Measurements from ENCODE around the gene CFAP57. TPM values are rescaled to one million over a fixed set of nuclear protein-coding genes. Genes with fewer than 3 reads are reported as not detected.

CFAP57 gene
- total RNA-seq, 1 experiment from 2014 or later, result 0.44 TPM

DNA sequence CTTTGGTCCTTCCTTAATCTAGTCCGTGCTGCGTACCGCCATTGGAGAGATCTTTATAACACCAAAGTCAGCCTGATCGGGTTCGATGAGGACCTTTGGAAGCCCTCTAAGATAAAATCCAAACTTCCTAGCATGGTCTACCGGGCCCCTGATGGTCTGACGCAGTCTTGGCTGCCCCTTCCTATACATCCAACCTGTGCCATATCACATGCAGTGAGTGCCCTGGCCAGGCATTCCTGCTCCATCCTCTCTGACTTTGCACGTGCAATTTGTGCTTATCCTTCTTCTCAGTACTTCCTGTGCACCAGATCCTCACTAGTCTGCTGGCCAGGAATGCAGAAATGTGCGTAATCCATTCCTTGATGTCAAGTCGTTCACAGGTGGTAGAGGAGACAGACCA lies 45.6 kb downstream of the CFAP57 start:
- TF ChIP-seq, protein P1, sequence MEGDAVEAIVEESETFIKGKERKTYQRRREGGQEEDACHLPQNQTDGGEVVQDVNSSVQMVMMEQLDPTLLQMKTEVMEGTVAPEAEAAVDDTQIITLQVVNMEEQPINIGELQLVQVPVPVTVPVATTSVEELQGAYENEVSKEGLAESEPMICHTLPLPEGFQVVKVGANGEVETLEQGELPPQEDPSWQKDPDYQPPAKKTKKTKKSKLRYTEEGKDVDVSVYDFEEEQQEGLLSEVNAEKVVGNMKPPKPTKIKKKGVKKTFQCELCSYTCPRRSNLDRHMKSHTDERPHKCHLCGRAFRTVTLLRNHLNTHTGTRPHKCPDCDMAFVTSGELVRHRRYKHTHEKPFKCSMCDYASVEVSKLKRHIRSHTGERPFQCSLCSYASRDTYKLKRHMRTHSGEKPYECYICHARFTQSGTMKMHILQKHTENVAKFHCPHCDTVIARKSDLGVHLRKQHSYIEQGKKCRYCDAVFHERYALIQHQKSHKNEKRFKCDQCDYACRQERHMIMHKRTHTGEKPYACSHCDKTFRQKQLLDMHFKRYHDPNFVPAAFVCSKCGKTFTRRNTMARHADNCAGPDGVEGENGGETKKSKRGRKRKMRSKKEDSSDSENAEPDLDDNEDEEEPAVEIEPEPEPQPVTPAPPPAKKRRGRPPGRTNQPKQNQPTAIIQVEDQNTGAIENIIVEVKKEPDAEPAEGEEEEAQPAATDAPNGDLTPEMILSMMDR (IDR thresholded peaks at IDR 0.05; ENCODE audit: unreplicated experiment), result no peak
- DNase-seq (ENCODE audit: unreplicated experiment), result no peak
- H3K27ac Mint-ChIP-seq (ENCODE audit: low read depth, unreplicated experiment), result no peak overlapping the region
- no TSS peak for BruUV-seq (replicated peaks)
- ChIA-PET CTCF (interaction anchor here (0.7 to 1.6 kb wide), 3 partner anchors 9 to 121 kb away, joined by 3 to 6 read pairs (median 3); no protein-coding TSS in a partner anchor), POLR2A (no interaction called here)
- H3K9me3 Mint-ChIP-seq (ENCODE audit: unreplicated experiment), result no peaks in the 10 kb centered on the region
- H3K36me3 Mint-ChIP-seq (ENCODE audit: insufficient read depth, unreplicated experiment), result no peaks in the 10 kb centered on the region
- intact Hi-C loops (cut with micrococcal nuclease), result no loop called here
- H3K4me3 Mint-ChIP-seq (ENCODE audit: unreplicated experiment), result no peak overlapping the region
- no peaks in the 10 kb centered on the region for H3K4me1 Mint-ChIP-seq (ENCODE audit: insufficient read depth, unreplicated experiment)
- H3K27me3 Mint-ChIP-seq (ENCODE audit: insufficient read depth, unreplicated experiment), result no peaks in the 10 kb centered on the region

DNA sequence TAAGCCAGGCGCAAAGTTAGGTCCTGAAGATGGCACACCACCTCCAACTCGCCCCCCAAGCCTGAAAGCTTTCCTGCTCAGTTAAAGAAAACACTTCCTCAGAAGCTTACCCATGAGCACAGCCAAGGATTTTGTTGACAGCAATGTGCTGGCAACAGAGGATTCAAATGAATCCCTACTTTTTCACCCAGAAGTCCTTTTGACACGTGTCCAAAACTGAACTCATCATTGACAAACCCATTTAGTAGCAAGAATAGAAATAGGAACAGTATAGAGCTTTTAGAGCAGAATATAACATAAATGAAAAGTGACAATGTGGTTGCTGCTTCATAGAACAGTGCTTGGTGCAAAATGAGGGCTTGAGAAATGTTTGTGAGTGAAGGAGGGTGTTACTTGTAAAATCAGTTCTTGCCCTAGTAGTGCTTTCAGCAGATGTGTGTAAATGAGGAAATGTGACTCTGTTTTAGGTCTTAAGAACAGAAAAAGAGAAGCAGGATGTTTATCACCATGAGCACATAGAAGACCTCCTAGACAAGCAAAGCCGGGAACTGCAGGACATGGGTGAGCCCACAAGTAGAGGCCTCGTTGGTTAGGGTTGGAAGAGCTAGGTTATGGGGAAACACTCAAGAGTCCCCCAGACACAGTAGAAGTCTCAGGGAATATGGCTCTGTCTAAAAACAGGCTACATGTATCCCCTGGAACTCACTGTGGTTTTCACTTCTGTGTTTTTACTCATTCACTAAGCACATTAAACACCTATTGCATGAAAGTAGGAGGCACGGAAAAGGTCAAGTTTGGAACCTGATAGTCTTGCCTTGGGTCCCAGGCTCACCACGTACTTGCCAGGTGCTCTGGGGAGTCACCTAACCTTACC lies 49.0 kb downstream of the CFAP57 start:
- Mint-ChIP-seq H3K36me3 (ENCODE audit: insufficient read depth, unreplicated experiment) (no peaks in the 10 kb centered on the region), H3K4me1 (ENCODE audit: insufficient read depth, unreplicated experiment) (peaks cover 6% of the 10 kb centered on the region), H3K27ac (ENCODE audit: low read depth, unreplicated experiment) (no peak overlapping the region), H3K4me3 (ENCODE audit: unreplicated experiment) (no peak overlapping the region), H3K27me3 (ENCODE audit: insufficient read depth, unreplicated experiment) (no peaks in the 10 kb centered on the region), H3K9me3 (ENCODE audit: unreplicated experiment) (no peaks in the 10 kb centered on the region)
- ChIA-PET POLR2A (interaction anchor here (1.0 kb wide), 1 partner anchor 10 kb away, joined by 3 read pairs; no protein-coding TSS in a partner anchor), CTCF (no interaction called here)
- no peak for DNase-seq (ENCODE audit: unreplicated experiment)
- TF ChIP-seq, protein P1 (IDR thresholded peaks at IDR 0.05; ENCODE audit: unreplicated experiment), result no peak
- BruUV-seq (replicated peaks), result no TSS peak
- intact Hi-C loops (cut with micrococcal nuclease), result loop anchor here (10.0 kb wide), 1 partner anchor 146 kb away; no protein-coding TSS in a partner anchor

DNA sequence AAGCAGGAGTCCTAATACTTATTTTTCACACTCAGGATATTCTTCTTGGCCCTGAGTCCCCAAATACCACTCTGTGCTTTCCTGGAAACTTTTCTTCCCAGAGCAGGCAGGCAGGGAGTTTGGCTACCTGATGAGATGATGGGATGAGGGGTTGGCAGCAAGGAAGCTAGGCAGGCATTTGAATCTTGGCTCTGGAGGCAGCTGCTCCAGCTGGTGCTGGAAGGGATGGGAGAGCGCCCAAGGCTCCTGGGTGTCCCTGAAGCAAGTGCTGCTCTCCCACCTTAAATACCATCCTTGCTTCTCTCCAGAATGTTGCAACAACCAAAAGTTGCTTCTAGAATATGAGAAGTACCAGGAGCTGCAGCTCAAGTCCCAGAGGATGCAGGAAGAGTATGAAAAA lies 49.7 kb downstream of the CFAP57 start:
- Mint-ChIP-seq H3K27me3 (ENCODE audit: insufficient read depth, unreplicated experiment) (no peaks in the 10 kb centered on the region), H3K9me3 (ENCODE audit: unreplicated experiment) (no peaks in the 10 kb centered on the region), H3K36me3 (ENCODE audit: insufficient read depth, unreplicated experiment) (no peaks in the 10 kb centered on the region), H3K4me1 (ENCODE audit: insufficient read depth, unreplicated experiment) (peaks cover 6% of the 10 kb centered on the region), H3K4me3 (ENCODE audit: unreplicated experiment) (no peak overlapping the region), H3K27ac (ENCODE audit: low read depth, unreplicated experiment) (no peak overlapping the region)
- ChIA-PET CTCF (no interaction called here), POLR2A (interaction anchor here (1.0 kb wide), 1 partner anchor 10 kb away, joined by 3 read pairs; no protein-coding TSS in a partner anchor)
- intact Hi-C loops (cut with micrococcal nuclease), result loop anchor here (10.0 kb wide), 1 partner anchor 147 kb away; no protein-coding TSS in a partner anchor
- no peak for DNase-seq (ENCODE audit: unreplicated experiment)
- TF ChIP-seq, protein P1 (IDR thresholded peaks at IDR 0.05; ENCODE audit: unreplicated experiment), result no peak
- BruUV-seq (replicated peaks), result no TSS peak

DNA sequence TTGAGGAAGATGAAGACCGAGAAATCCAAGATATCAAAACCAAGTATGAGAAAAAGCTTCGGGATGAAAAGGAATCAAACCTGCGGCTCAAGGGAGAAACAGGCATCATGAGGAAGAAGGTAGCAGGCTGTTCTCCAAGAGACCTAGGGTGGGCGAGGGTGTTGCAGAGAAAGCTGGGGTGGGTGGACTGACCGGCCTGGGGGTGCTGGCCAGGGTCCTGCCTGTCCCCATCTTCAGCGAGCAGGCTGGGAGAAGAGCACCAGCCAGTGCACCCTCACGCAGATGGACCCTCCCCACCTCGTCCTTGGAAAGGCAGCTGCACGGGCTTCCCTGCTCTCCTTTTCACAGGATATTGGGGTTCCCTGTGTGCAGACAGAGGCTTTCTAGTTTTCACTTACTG lies 50.7 kb downstream of the CFAP57 start:
- intact Hi-C loops (cut with micrococcal nuclease), result loop anchor here (10.0 kb wide), 1 partner anchor 148 kb away; no protein-coding TSS in a partner anchor
- no peak for DNase-seq (ENCODE audit: unreplicated experiment)
- Mint-ChIP-seq H3K27ac (ENCODE audit: low read depth, unreplicated experiment) (no peak overlapping the region), H3K36me3 (ENCODE audit: insufficient read depth, unreplicated experiment) (no peaks in the 10 kb centered on the region), H3K9me3 (ENCODE audit: unreplicated experiment) (no peaks in the 10 kb centered on the region), H3K4me3 (ENCODE audit: unreplicated experiment) (no peak overlapping the region), H3K27me3 (ENCODE audit: insufficient read depth, unreplicated experiment) (no peaks in the 10 kb centered on the region), H3K4me1 (ENCODE audit: insufficient read depth, unreplicated experiment) (peaks cover 6% of the 10 kb centered on the region)
- ChIA-PET CTCF (interaction anchor here (0.6 kb wide), 1 partner anchor 14 kb away, joined by 3 read pairs; no protein-coding TSS in a partner anchor), POLR2A (interaction anchor here (1.1 kb wide), 1 partner anchor 10 kb away, joined by 3 read pairs; no protein-coding TSS in a partner anchor)
- no TSS peak for BruUV-seq (replicated peaks)
- TF ChIP-seq, protein P1 (IDR thresholded peaks at IDR 0.05; ENCODE audit: unreplicated experiment), result no peak
